Forelimb muscle (tissue), 1 donor: ENCODE data around the gene PLA2G2A. TPM values are rescaled to one million over a fixed set of nuclear protein-coding genes. Genes with fewer than 3 reads are reported as not detected.
"Not testable (repeated sequence)": the region's sequence is repeated elsewhere in the genome, so short reads cannot be mapped to it uniquely, and the experiment has no call there.

ENCODE experiments used
- DNase-seq: peaks from one replicate; pipeline ENCODE4 v3.0.0-alpha.2; 2013; ENCODE audit warnings: low read depth
- polyA plus RNA-seq: library from polyadenylated mRNA; unstranded; fragments of 120-200 nt; gene quantifications from one replicate; pipeline ENCODE4 v1.2.1, GENCODE V29; 2013; ENCODE audit not compliant: insufficient read length

Gene PLA2G2A
- polyA plus RNA-seq, 1 donor = 0.57 TPM

DNA sequence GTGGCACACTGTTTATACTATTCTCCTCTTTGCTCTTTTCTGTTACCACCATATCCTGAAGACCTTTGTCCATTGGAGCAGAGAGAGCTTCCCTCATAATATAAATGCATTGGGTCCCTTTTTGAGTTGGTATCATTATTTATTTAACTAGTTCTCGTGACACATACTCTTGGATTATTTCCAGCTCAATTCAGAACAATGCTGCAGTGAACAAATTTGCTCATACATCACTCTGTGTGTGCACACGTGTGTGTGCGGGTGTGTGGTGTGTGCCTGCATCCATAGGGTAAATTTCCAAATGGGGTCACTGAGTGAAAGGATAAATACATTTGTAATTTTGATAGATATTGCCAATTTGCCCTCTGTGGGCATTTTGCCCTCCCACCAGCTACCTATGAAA, 5.8 kb downstream of the PLA2G2A start:
- DNase-seq = no peak

DNA sequence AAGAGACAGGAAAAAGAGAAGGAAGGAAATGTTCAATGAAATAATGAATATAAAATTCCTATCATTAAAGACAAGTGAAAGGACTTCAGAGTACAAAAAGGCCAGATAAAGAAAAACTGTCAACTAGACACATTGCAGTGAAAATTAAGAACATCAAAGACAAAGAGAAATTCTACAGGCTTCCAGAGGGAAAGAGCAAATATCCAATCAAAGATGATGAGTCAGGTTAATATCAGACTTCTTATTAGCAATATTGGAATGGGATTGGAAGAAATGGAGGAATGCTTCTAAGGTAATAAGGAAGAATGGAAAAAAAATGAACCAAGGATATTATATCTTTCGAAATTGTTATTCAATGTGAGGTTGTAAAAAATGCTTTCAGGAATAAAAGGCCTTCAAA, 7.8 kb downstream of the PLA2G2A start:
- DNase-seq = no peak

DNA sequence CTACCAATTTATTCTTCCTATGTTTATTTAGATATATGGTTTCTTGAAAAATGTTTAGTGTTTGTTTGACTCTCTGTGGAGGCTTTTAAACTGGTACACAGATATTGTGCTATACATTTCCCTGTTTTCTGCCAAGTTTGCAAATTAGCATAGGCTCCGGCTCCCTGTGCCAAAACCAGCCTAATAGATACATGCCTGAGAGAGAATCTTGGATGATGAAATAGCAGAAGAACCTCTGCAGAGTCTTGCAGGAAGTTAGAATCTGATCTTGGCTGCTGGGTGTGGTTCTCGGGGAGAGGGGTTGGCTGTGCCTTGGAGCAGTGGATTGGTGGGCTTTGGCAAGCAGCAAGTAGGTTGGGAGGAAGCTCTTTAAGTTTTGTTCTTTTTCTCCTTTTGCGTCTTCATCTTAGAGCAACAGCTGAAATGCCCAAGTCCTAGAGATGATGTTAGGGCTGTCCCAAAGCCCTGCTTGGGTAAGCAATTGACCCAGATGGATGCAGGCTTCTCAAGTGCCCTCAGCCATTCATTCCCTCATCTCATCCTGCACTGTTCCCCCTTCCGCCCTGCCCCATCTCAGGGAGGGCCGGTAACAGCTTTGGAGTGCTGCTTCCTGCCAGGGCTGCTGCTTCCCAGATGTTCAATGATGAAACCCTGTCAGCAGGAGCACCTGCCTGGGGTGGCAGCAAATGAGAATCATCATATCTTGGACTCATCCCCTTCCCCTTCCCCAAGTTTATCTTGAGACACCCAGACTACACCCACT, 9.3 kb downstream of the PLA2G2A start:
- DNase-seq = no peak

DNA sequence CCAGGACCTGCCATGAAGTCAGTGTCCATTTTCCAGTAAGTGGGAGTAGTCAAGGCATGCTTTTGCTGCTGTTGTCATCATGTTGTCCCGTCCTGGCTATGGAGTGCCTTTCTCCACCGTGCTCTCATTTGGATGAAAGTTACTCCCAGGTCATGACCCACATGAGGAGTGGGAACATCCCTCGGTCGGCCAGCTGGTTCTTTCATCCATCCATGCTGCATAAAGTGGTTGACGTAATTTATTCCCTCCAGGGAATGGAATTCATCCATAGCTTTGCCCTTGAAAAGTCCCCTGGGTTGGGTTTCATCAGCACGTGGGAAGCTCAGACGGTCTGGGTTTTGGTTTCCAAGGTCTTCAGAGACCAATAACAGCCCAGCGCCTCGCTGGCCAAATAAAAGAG, 11.6 kb downstream of the PLA2G2A start:
- DNase-seq = no peak

DNA sequence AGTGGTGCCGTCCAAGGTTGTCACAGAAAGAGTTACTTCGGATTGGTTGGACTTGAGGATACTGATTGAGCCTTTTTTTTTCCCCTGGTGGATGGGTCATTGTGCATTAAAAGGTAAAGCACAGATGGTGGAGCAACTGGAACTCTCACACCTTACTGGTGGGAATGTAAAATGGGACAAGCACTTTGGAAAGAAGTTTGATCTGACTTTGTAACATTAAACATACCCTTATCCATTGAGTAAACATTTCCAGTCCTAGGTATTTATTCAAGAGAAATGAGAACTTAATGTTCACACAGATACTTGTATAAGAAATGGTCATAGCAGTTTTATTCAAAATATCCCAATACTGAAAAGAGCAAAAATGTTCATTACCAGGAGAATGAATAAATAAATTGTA, 14.9 kb downstream of the PLA2G2A start:
- no peak for DNase-seq

DNA sequence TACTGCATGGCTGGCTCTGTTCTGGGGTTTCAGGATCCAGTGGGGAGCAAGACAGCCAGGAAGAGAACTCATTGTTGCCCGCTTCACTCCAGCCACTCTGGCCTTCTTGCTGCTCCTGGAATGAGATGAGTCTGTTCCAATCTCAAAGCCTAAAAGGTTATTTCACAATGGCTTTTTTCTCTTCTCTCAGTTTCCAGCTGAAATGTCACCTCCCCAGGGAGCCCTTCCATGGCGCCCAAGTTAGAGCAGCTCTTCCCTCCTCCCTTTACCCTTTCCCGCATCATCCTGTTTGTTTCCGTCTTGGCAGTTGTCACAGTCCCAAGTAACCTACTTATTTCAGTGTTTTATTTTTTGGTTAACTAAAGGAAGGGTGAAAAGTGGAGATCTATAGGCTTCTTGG, 15.8 kb downstream of the PLA2G2A start:
- DNase-seq = no peak

DNA sequence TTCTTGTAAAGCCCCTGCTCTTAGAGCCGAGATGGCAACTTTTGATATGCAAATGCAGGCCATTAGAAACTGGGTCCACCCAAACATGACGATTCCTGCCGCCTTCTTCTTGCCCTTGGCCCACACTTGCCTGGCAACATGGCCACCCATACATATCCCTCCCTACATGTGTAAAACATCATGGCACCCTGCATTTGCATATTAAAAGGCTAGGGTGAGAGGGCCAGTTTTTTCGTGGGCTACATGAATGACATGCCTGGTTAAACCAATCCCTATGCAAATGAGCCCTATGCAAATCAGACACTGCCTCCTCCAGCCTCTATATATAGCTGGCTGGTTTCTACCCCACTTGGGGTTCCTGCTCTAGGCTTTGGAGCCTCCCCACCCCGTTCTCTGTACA, 18.8 kb downstream of the PLA2G2A start:
- DNase-seq = no peak

DNA sequence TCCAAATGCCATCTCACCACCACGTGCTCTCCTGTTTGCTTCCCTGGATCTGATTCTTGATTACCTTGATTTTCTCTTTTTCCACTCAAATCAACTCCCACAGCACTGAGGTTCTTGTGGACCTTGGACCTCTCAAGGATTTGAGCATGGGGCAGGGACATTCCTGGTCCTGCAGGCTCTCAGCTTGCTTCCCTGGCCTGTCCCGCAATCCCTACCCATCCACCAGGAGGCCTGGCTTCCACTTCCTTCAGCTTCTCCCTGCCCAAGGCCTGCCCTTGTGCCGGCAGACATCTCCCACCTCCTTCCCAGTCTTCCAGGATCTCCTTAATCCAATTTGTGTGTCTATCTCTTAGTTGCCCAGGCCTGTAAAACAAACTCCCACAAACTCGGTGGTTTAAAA, 21.6 kb downstream of the PLA2G2A start:
- no peak for DNase-seq

DNA sequence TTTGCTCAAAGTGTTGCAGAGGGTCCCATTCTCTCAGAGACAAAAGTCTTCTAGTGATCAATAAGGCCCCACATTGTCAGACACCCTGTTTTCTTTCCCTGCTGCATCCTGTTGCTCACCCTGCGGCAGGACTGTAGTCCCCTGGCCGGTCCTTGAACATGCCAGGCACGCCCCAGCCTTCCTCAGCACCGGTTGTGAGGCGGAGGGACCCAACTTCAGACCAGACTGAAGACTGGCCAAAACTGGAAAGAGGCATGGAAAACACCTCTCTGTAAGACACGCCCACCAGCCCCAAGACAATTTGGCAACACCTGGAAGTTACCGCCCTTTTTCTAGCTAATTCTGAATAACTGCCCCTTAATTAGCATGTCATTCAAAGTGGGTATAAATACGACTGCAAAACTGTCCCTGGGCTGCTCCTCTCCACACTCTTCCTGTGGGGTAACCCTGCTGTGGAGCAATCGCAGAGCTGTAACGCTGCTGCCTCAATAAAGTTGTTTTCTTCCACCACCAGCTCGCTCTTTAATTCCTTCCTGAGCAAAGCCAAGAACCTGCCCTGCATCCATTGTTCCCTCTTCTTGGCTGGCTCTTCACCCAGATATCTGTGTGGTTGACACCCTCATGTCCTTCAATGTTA, 23.8 kb downstream of the PLA2G2A start:
- no peak for DNase-seq

DNA sequence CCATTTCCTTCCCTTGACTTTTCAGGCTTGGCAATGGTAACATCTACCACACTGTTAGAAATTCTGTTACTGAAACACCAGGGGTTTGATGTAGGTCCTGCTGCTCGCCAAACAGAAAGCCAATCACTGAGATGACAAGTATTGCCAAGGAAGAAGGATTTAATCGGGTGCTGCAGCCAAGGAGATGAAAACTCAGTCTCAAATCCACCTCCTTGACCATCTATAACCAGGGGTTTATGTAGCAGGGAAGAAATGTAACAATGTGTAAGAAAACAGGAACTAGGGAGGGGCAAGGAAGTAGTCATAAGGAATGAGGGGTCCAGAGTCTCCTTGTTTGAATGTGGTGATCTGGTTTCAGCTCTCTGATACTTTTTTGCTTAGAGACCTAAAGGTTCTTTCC, 25.4 kb downstream of the PLA2G2A start:
- DNase-seq = no peak

DNA sequence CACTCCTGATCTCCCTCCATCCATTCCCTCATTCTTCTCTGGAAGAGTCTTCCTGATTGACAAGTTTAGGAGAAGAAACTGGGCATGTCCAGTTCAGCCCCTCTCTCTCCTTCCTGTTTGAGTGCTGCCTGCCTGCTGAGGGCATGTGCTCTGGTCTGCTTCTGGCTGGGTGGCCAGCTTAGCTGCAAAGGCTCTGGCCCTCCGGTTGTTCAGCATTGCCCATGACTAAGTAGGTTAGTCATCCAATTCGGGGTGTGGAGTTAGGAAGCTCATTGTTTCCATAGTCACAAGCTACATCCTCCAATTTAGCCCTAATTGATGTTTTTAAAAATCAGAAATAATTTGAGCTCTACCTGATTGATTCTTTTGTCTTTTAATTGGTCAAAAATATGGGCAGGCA, 30.4 kb downstream of the PLA2G2A start:
- DNase-seq = no peak

DNA sequence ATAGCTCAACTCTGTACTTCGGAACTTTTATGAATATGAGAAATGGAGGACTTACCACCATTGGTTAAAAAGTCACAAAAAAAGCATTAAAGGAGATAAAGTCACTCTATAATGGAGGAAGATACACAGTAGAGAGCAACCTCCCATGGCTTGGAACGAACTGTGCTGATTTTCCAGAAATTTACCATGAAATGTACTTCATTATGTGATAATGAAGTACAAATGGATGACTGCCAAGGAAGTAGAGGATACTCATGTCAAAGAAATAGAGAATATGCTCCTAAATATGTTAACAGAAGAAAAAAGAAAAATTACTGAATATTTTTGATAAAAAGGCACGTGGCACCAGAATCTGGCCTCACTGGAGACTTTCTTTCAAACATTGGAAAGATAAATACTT, 32.4 kb downstream of the PLA2G2A start:
- DNase-seq = no peak

DNA sequence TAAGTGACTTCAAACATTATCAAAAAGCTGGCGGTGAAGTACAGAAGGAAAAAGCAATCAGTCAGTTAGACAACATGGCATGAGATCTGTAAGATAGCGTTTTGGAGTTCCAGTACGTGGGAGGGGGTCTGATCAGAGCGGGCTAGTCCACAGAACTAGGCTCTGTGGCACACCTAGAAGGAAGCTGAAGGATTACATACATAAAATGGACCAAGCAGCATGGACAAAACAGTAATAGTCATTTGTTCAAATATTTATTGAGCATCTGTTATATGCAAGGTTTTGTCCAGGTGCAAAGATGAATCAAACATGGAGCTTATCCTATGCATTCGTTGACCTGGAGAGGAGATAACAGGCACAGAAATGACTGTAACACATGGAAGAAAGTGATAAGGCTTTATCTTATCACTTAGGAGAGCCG, 33.1 kb downstream of the PLA2G2A start:
- DNase-seq = no peak

DNA sequence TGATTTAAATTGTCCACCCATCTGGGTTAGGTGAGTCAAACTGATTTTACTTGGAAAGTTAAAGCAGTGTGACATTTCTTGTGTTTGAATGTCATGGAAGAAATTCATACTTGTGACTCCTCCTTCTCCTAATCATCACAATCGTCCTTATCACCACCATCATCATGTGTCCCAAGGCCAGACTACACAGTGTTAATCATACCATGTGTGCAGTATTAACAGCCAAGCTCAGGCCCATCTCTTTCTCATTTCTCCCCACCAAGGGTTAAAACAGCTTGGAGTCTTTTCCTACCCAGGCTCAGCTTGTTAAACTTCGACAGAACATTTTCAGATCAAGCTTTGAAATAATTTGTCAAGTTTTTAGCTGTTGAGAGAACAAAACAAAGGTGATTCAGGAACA, 33.5 kb downstream of the PLA2G2A start:
- no peak for DNase-seq

DNA sequence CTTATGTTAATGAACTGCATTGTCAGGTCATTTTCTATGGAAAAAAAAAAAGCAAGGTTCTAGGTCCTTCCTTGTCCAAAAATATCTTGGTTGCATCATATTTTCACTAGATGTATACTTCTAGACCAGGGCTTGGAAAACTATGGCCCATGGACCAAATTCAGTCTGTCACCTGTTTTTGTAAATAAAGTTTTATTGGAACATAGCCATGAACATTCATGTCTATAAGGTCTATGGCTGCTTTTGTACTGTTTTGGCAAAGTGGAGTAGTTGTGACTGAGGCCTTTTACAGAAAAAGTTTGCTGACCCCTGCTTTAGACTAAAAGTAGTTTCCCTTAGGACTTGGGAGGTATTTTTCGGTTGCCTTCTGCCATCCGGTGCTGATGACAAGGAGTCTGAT, 36.8 kb downstream of the PLA2G2A start:
- no peak for DNase-seq

DNA sequence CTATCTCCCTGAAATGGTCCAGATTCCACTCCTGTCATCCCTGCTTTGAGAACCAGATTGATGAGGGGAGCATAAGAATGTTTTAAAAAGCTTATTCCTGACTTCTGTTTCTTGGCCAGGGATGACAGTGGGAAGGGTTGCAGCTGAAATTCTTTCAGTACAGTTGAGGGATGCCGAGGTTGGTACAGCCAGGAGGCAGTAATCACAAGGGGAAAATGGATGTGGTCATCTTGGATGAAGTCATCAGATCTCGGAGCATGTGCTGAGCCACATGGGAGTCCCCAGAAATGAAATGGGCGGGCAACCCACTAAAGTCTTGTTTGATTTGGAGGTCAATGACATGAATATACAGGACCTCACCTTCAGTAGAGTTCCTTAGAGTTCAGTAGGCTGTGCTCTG, 37.3 kb downstream of the PLA2G2A start:
- DNase-seq = no peak

DNA sequence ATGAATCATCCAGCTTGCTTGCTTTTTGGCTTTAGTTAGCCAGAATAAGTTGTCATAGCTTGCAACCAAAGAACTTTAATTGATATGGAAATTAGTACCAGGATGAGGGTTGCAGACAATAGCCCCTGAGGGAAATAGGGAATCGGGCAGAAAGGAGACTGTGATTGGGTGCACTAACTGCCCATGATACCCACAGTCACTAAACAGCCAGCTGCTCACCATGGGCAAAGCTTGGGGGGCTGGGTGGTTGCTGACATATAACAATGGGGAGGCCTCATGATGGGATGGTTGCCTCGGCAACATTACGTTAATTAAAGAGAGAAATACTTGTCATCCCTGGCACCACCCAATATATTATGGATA, 38.2 kb downstream of the PLA2G2A start:
- no peak for DNase-seq

DNA sequence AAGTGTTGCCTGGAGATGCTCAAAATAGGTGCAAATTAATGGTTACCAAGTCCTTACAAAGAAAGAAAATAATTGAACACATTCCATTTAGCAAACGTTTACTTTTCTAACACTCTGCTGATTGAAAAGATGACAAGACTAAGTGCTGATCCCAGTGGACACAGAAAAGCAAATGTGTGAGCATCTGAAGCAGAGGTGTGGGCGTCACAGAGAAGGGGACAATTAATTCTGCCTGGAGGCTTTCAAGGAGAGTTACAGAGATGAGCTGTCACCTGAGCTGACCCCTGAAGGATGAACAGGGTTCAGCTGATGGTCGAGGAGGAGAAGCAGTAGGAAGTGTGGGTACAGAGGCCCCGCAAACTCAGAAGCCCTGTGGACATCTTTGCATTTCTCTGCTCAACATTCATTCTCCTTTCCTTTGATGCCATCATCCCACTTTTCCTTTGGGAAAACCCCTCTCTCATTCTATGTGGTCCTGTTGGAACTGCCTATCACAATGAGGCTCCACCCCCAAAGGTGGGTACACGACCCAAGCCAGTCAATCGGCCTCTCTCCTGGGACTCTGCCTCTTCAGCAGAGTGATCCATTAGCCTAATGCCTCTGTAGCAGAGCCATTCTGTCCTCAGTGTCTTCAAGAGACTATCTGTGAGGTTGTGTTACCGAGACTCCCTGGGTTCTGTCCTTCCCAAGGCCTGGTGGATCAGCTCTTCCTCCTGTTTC, 38.8 kb downstream of the PLA2G2A start:
- DNase-seq = no peak

DNA sequence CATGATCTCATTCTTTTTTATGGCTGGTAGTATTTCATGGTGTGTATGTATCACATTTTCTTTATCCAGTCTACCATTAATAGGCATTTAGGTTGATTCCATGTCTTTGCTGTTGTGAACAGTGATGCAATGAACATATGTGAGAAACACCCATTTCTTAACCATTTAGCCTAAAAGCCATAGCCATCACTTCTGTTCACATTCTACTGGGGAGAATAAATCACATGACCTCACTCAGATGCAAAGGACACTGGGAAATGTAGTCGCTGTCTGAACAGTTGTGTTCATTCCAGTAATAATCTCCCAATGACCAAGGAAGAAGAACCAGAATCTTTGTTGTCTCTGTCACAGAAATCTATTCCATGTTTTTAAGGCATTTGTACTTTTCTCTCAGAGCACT, 40.9 kb downstream of the PLA2G2A start:
- no peak for DNase-seq

DNA sequence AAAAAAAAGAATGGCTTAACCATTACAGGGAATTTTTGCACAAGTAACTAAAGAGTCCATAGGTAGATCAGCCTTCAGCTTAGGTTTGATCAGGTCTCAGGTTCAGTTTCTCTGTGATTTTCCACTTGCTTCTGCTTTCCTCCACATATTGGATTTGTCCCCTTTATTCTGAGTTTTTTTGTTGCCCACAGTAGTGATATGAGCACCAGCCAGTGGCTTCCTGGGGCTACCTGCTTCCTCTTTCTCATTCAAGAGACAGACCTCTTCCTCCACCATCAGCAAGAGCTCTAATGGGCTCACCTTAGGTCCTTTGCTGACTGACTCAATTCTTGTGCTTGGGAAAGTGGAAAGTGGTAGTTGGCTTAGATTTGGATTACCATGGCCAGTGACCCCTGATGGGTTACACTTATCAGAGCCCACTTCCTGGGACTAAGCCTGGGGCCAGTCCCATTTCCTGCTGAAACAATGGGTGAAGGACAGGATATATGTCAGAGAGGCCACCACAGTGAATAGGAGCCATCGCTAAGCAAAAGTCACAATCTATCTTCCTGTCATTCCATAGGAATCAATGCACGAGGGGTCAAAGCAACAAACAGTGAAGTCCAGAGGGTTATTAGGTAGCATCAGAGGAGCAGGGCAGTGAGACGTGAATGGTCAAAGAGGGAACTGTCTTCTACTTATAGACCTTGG, 43.2 kb downstream of the PLA2G2A start:
- no peak for DNase-seq

DNA sequence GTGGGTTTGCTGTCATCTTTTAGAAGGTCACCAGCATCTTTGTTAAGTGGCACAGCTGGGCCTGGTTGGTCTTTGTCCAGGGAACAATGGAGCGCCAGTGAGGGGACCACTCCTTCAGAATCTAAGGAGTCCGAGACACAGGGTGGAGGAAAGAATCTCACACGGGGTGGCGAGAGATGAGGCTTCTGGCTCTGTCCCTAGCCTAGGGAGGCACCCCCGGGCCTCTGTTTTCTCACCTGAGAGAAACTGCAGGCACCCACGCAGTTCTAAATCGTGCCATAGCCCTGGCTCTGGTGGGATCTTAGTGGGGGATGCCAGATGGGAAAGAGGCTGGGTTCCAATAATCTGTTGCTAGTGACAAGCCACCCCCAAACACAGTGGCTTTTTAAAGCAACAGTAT, 45.1 kb downstream of the PLA2G2A start:
- DNase-seq = no peak

DNA sequence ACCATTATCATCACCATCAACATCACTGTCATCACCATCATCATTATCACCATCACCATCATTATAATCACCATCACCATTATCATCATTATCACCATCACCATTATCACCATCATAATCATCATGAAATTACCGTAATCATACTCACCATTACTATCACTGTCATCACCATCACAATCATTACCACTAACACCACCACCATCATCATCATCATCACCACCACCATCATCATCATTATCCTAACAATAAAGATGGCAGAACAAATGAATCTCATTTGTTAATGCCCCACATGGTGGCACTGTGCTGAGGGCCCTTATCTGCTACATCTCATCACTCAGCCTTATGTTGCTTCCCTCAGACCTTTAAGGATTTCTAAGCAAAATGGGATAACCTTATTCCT, 46.6 kb downstream of the PLA2G2A start:
- DNase-seq = no peak

DNA sequence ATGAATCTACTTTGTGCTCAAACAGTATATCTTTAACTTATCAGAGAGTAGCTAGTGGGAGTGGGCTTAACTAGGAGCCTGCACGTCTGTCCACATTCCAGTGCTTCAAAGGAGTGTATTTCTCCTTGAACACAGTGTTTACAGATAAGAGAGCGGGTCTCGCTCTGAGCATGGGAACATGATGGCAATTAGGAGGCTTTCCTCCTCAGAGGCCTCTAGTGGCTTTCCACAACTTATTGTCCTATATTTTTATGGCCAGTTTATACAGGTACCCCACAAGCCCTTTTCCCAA, 52.3 kb downstream of the PLA2G2A start:
- DNase-seq = not testable (repeated sequence)
